ENCODE data around the gene EFEMP1. TPM values are rescaled to one million over a fixed set of nuclear protein-coding genes. Genes with fewer than 3 reads are reported as not detected.
"Not testable (repeated sequence)": the region's sequence is repeated elsewhere in the genome, so short reads cannot be mapped to it uniquely, and the experiment has no call there.

Gene EFEMP1
- polyA plus RNA-seq, 5 donors, result 111 to 176 (median 145) TPM

GRCh38 chr2:55869637-55870325, 53.8 kb downstream of the EFEMP1 start:
- no peak for DNase-seq

- no peak for DNase-seq
These were observed 58.3 kb downstream of the EFEMP1 start for GRCh38 chr2:55865096-55865835.

GRCh38 chr2:55864351-55865084, 59.1 kb downstream of the EFEMP1 start:
- DNase-seq, result no peak

- peak; percentile 50 to 54 for DNase-seq
These were observed 60.8 kb downstream of the EFEMP1 start for GRCh38 chr2:55862673-55863390.

- peak; percentile 83 for DNase-seq
These were observed 61.3 kb downstream of the EFEMP1 start for GRCh38 chr2:55862246-55862645.

- DNase-seq, result no peak
These were observed 61.8 kb downstream of the EFEMP1 start for GRCh38 chr2:55861733-55862132.

GRCh38 chr2:55860832-55861231, 62.8 kb downstream of the EFEMP1 start:
- DNase-seq, result no peak

- no peak for DNase-seq
These were observed 63.7 kb downstream of the EFEMP1 start for GRCh38 chr2:55859875-55860274.

GRCh38 chr2:55857766-55858165, 65.8 kb downstream of the EFEMP1 start:
- no peak for DNase-seq

- DNase-seq, result no peak
These were observed 66.6 kb downstream of the EFEMP1 start for GRCh38 chr2:55856936-55857335.

GRCh38 chr2:55848096-55848495, 75.5 kb downstream of the EFEMP1 start:
- no peak for DNase-seq

- no peak for DNase-seq
These were observed 77.2 kb downstream of the EFEMP1 start for GRCh38 chr2:55846426-55846825.

GRCh38 chr2:55844986-55845385, 78.6 kb downstream of the EFEMP1 start:
- DNase-seq, result no peak

GRCh38 chr2:55843994-55844345, 79.6 kb downstream of the EFEMP1 start:
- no peak for DNase-seq

GRCh38 chr2:55843096-55843993, 80.2 kb downstream of the EFEMP1 start:
- peak; percentile 67 to 77 for DNase-seq

GRCh38 chr2:55842046-55842445, 81.5 kb downstream of the EFEMP1 start:
- no peak for DNase-seq

GRCh38 chr2:55840460-55840859, 83.1 kb downstream of the EFEMP1 start:
- no peak for DNase-seq

GRCh38 chr2:55839182-55839819, 84.3 kb downstream of the EFEMP1 start:
- DNase-seq, result peak; percentile 73 to 74

- no peak for DNase-seq
These were observed 84.9 kb downstream of the EFEMP1 start for GRCh38 chr2:55838653-55839052.

GRCh38 chr2:55838117-55838516, 85.5 kb downstream of the EFEMP1 start:
- DNase-seq, result not testable (repeated sequence)

GRCh38 chr2:55837073-55837472, 86.5 kb downstream of the EFEMP1 start:
- no peak for DNase-seq
